Measurements from ENCODE around the gene C11orf97.
"Not testable (repeated sequence)": the region's sequence is repeated elsewhere in the genome, so short reads cannot be mapped to it uniquely, and the experiment has no call there.

Gene C11orf97

DNA sequence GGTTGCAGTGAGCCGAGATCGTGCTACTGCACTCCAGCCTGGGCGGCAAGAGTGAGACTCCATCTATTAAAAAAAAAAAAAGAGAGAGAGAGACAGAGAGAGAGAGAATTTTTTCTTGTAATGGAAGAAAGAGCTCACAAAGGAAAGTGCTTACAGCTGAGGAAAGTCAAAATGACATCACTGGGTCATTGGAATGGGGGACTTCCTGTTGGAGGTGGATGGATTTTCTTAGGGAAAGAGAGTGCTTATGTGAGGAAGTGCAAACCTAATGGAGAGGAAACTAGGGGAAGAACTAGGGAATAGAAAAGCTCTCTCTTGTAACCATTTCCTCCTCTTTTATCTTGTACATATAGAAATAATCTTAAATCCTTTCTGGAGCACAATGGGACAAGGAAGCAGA is 48.6 kb downstream of the C11orf97 start:
- no peak for TF ChIP-seq CTCF (conservative IDR thresholded peaks at IDR 0.05; ENCODE audit: low read depth)
- no peak for DNase-seq (ENCODE audit: low spot score)
- ChIA-PET POLR2A (ENCODE audit: low non-redundant PET) (interaction anchor here (0.6 to 0.7 kb wide), 2 partner anchors 506 to 916 kb away, joined by 3 to 6 read pairs; no protein-coding TSS in a partner anchor), CTCF (no interaction called here)
- H3K27ac ChIP-seq, result no peak overlapping the region

DNA sequence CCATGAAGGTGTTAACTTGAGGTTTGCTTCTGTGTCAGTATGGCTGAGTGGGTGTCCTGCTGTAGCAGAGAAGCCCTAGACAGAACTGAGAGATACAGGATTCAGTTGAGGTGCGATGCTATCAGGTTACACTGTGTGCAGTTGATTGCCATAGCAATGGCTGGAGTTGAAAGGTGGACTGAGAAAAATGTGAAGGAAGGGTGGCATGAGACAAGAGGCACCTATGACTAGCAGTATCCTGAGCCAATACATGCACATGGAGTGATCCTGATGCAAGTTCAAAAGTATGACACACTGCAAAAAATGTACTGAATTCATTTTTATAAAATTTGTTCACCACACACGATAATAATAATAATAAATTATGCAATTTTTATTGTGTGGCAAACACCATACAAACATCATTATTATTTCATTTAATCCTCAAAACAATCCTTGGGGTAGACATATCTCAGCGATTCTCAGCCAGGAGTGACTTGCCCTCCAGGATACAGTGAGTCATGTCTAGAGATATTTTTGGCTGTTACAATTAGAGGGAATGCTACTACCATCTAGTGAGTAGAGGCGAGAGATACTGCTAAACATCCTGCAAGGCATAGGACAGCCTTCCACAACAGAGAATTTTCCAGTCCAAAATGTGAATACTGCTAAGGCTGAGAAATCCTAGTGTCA is 51.1 kb downstream of the C11orf97 start:
- CTCF ChIA-PET, result no interaction called here
- peak; percentile 31 for TF ChIP-seq CTCF (conservative IDR thresholded peaks at IDR 0.05; ENCODE audit: low read depth)
- no peak overlapping the region for H3K27ac ChIP-seq
- POLR2A ChIA-PET (ENCODE audit: low non-redundant PET), result no interaction called here
- DNase-seq (ENCODE audit: low spot score), result peak; percentile 80

DNA sequence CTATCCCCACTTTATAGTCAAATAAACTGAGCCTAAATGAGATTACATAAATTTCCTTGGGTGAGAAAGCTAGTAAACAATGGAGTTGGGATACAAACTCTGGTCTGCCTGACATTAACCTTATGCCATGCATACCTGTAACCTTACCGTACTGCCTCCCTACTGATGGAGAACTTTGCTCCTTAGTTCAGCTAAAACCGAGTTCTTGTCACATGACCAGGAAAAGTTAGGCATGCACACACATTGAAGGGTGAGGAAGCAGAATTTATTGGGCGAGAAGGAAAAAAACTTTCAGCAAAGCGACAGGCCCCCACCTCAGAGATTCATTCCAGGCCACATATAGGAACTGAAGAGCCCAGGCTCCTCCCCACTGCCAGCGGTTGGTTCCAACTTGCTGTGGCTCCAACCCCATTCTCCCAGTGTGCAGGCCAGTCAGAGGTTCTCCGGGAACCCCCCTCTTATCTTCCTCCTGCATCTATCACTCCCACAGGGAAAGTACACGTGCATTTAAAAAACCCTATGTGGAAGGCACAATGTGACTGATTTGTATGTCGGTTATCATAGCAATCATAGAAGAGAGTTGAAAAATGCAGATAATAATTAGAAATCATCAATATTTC is 51.7 kb downstream of the C11orf97 start:
- ChIA-PET CTCF (no interaction called here), POLR2A (ENCODE audit: low non-redundant PET) (no interaction called here)
- DNase-seq (ENCODE audit: low spot score), result no peak
- TF ChIP-seq CTCF (conservative IDR thresholded peaks at IDR 0.05; ENCODE audit: low read depth), result no peak
- H3K27ac ChIP-seq, result no peak overlapping the region

DNA sequence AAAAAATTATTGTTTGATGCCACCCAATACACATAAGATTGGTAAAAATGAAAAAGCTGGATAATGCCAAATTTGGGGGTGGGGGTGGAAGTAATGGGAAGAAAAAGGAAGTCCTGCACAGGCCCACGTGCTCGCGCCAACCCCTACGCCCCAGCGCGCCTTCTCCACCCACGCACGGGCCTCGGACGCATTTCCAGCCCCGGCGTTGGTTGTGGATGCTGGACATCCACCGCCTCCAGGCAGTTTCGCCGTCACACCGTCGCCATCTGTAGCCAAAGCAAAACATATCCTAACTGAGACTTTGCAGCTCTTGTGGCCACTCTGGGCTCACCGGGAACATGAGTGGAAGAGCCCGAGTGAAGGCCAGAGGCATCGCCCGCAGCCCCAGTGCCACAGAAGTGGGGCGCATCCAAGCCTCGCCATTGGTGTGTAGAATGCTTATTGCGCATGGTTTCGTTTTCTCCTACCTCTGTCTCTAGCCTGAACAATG is 55.0 kb downstream of the C11orf97 start, which contains the start of gene PIWIL4:
TSS of gene PIWIL4 (plus strand) at position 188 of the 490 bp plus-strand sequence. CDS start at position 339, 151 bp downstream.
- no peak for DNase-seq (ENCODE audit: low spot score)
- no peak for TF ChIP-seq CTCF (conservative IDR thresholded peaks at IDR 0.05; ENCODE audit: low read depth)
- CTCF ChIA-PET, result no interaction called here

DNA sequence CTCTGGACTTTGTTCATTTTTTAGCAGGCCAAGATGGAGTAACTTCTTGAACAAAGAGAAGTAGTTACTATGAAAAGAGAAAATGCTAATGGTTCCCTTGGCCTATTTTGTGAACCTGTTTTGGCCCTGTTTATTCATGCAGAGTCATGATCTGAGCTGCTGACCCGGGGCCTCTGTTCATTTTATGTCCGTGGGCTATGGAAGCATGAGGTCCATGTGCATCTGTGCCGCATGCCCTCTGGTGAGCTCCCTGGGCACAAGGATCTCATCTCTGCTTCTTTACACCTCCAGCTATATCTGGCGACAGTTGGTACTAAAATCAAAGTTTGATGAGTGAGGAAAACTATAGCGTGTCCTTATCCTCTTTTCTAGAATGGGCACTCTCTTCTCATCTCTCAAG is 55.9 kb downstream of the C11orf97 start:
- no peak for DNase-seq (ENCODE audit: low spot score)
- POLR2A ChIA-PET (ENCODE audit: low non-redundant PET), result no interaction called here
- no peak for TF ChIP-seq CTCF (conservative IDR thresholded peaks at IDR 0.05; ENCODE audit: low read depth)
- CTCF ChIA-PET, result interaction anchor here (0.7 kb wide), 1 partner anchor 709 kb away, joined by 3 read pairs; no protein-coding TSS in a partner anchor
- no peak overlapping the region for H3K27ac ChIP-seq

More for the DNA sequence above, 55.0 kb downstream of the C11orf97 start, which contains the start of gene PIWIL4:
- H3K27ac ChIP-seq, result no peak within 1 kb of the TSS
- POLR2A ChIA-PET (ENCODE audit: low non-redundant PET), result no interaction called here

- ChIA-PET CTCF (interaction anchor here (0.7 kb wide), 1 partner anchor 710 kb away, joined by 3 read pairs; no protein-coding TSS in a partner anchor), POLR2A (ENCODE audit: low non-redundant PET) (no interaction called here)
- H3K27ac ChIP-seq, result no peak overlapping the region
- TF ChIP-seq CTCF (conservative IDR thresholded peaks at IDR 0.05; ENCODE audit: low read depth), result no peak
- DNase-seq (ENCODE audit: low spot score), result no peak
Observed at GRCh38 chr11:94568717-94569116, 56.5 kb downstream of the C11orf97 start.

GRCh38 chr11:94572975-94573374 is 60.7 kb downstream of the C11orf97 start:
- DNase-seq (ENCODE audit: low spot score); H3K27ac ChIP-seq; POLR2A ChIA-PET (ENCODE audit: low non-redundant PET); CTCF ChIA-PET: not testable (repeated sequence)
